H1 (cell line): ENCODE measurements around the gene CD63. TPM values are rescaled to one million over a fixed set of nuclear protein-coding genes. Genes with fewer than 3 reads are reported as not detected.

ENCODE experiments used
- BRCA1 ChIP-seq: IDR thresholded peaks from 2 replicates; pipeline ENCODE4 v1.6.1; 2012; ENCODE audit warnings: low read depth, low read length, improper control_type of control experiment
- CREB1 ChIP-seq: IDR thresholded peaks from 2 replicates; pipeline ENCODE4 v1.6.1; 2012; ENCODE audit warnings: inconsistent platforms
- EP300 ChIP-seq, 2 experiments: IDR thresholded peaks; 1 replicate in 1 of 2; 2 replicates in 1 of 2; pipeline ENCODE4 v1.6.1; 2011 to 2012; ENCODE audit warnings: low read depth in 2 of 2, low read length in 2 of 2, mild to moderate bottlenecking in 2 of 2, borderline replicate concordance in 1 of 2, inconsistent platforms in 1 of 2, moderate library complexity in 1 of 2
- FOSL1 ChIP-seq: IDR thresholded peaks from 2 replicates; pipeline ENCODE4 v1.6.1; 2011; ENCODE audit warnings: mild to moderate bottlenecking, low read depth, low read length, moderate library complexity; ENCODE audit not compliant: insufficient read depth
- NRF1 ChIP-seq: IDR thresholded peaks from 2 replicates; pipeline ENCODE4 v1.6.1; 2011; ENCODE audit warnings: mild to moderate bottlenecking, low read depth, low read length, improper control_type of control experiment
- RBBP5 ChIP-seq: IDR thresholded peaks from 2 replicates; pipeline ENCODE4 v1.7.1; 2012; ENCODE audit warnings: low read depth, mild to moderate bottlenecking, inconsistent platforms, low read length, moderate library complexity, borderline replicate concordance
- SRF ChIP-seq: IDR thresholded peaks from 2 replicates; pipeline ENCODE4 v1.6.1; 2011; ENCODE audit warnings: mild to moderate bottlenecking, low read depth, low read length, moderate library complexity
- TCF12 ChIP-seq: IDR thresholded peaks from 2 replicates; pipeline ENCODE4 v1.6.1; 2011; ENCODE audit warnings: low read depth, mild to moderate bottlenecking, low read length
- USF2 ChIP-seq: IDR thresholded peaks from 2 replicates; pipeline ENCODE4 v1.6.1; 2011; ENCODE audit warnings: low read length, improper control_type of control experiment
- polyA plus RNA-seq, 7 experiments: library from polyadenylated mRNA; depleted of rRNA in 3 of 7; stranded (reverse) in 5 of 7; unstranded in 2 of 7; fragments of >200 nt in 5 of 7; fragments of 200-250 nt in 2 of 7; gene quantifications; 1 replicate in 5 of 7; 2 replicates in 1 of 7; 4 replicates in 1 of 7; pipeline versions ENCODE4 v1.2.1 to v1.2.3, GENCODE V29; 2011 to 2013; ENCODE audit warnings: missing spikeins in 2 of 7, mixed read lengths in 2 of 7
- total RNA-seq: library from RNA; stranded (reverse); fragmentation: NEBNext Ultra II Directional; extraction: Animal tissue kit (Norgen Biotek cat#: 25700); gene quantifications from 2 replicates; pipeline ENCODE4 v1.2.1, GENCODE V29; 2021

The CD63 gene
- total and polyA plus RNA-seq, 2 of the 8 experiments (the other 6 are each of a cell fraction or from before 2014, with no cell fraction given), result 440 to 526 TPM

- TF ChIP-seq BRCA1 (no peak), USF2 (no peak), NRF1 (no peak), TCF12 (no peak), EP300 (IDR thresholded peaks at IDR 0.05; ENCODE audit: borderline replicate concordance in 1 of 2, low read depth in 2 of 2, low read length in 2 of 2) (no peak), FOSL1 (no peak), CREB1 (no peak), RBBP5 (no peak), SRF (no peak)
These were observed 43.9 kb downstream of the CD63 start (continued) for GRCh38 chr12:55684761-55685370.
